ENCODE results near the gene PLN. TPM values are rescaled to one million over a fixed set of nuclear protein-coding genes. Genes with fewer than 3 reads are reported as not detected.

The PLN gene
- total RNA-seq, 4 donors from 2014 or later = 32.6 to 52.0 (median 47.1) TPM

DNA sequence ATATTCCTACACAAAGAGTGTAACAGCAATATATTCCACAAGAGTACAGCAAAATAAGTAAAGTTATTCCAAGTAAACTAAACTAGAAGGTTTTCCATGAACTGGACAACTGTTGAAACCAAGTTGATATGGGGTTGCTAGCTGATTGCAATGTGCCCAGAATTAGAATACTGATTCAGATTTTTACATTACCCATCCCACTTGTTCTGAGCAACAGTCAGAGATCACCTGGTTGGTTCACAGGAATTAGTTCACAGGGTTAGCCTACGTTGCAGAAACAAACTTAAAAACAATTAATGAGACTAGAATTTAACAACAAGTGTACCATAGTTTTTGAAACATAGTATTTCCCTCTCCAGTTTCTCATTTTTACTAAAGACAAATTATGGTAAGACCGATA, 54.2 kb downstream of the PLN start:
- no peaks in the 10 kb centered on the region for H3K27me3 ChIP-seq

DNA sequence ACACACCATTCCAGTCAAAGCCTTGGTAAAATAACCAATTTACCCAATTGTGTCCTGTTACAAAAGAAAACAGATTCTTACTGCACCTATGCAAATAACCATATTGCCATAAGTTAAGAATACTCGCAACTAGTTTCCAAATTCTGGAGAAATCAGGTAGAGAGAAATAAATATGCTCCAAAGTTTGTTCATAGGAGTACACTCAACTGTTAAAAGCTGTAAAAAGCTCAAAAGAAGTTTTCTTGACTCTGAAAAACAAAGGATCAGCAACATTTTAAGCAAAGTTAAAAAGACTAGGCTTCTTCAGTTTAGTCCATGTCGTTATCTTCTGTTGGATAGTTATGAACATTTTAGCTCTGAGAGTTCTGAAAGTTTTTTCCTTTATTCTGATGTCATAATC, 55.3 kb downstream of the PLN start:
- Histone ChIP-seq H3K4me1 (peaks cover 0 to 11% (median 3%) of the 10 kb centered on the region in 4 donors), H3K4me3 (no peak overlapping the region), H3K36me3 (no peaks in the 10 kb centered on the region), H3K27ac (no peak overlapping the region), H3K27me3 (no peaks in the 10 kb centered on the region), H3K9me3 (no peaks in the 10 kb centered on the region)
- in situ Hi-C loops (cut with MboI; ENCODE audit: low pct_ligation_motif_present in 1 of 4, low pct_unique_long_range_greater_than_20kb in 1 of 4, low sequenced_read_pairs in 3 of 4) (loop anchor here in 2 of 4 donors (25.0 kb wide), 2 partner anchors 316 to 616 kb away; no protein-coding TSS in a partner anchor), intact Hi-C loops (cut with DNase I; ENCODE audit: low total_unique reads) (no loop called here)
- DNase-seq = no peak
- TF ChIP-seq EP300 (IDR thresholded peaks at IDR 0.05; ENCODE audit: low read depth) (no peak), POLR2AphosphoS5 (IDR thresholded peaks at IDR 0.05) (no peak), POLR2A (IDR thresholded peaks at IDR 0.05) (no peak)
- TF ChIP-seq, protein P1, sequence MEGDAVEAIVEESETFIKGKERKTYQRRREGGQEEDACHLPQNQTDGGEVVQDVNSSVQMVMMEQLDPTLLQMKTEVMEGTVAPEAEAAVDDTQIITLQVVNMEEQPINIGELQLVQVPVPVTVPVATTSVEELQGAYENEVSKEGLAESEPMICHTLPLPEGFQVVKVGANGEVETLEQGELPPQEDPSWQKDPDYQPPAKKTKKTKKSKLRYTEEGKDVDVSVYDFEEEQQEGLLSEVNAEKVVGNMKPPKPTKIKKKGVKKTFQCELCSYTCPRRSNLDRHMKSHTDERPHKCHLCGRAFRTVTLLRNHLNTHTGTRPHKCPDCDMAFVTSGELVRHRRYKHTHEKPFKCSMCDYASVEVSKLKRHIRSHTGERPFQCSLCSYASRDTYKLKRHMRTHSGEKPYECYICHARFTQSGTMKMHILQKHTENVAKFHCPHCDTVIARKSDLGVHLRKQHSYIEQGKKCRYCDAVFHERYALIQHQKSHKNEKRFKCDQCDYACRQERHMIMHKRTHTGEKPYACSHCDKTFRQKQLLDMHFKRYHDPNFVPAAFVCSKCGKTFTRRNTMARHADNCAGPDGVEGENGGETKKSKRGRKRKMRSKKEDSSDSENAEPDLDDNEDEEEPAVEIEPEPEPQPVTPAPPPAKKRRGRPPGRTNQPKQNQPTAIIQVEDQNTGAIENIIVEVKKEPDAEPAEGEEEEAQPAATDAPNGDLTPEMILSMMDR (IDR thresholded peaks at IDR 0.05) = no peak
- WGBS, 2 donors (ENCODE audit: low coverage in 1 of 2) = 91 to 94% methylated on average over 2 of the region's 2 CpGs

More for the DNA sequence above, 54.2 kb downstream of the PLN start:
- in situ Hi-C loops (cut with MboI; ENCODE audit: low pct_ligation_motif_present in 1 of 4, low pct_unique_long_range_greater_than_20kb in 1 of 4, low sequenced_read_pairs in 3 of 4) = loop anchor here in 2 of 4 donors (25.0 kb wide), 2 partner anchors 315 to 615 kb away; no protein-coding TSS in a partner anchor
- Histone ChIP-seq H3K27ac (no peak overlapping the region), H3K4me1 (peaks cover 0 to 11% (median 3%) of the 10 kb centered on the region in 4 donors), H3K4me3 (no peak overlapping the region), H3K9me3 (no peaks in the 10 kb centered on the region), H3K36me3 (no peaks in the 10 kb centered on the region)
- no peak for DNase-seq
- WGBS, 2 donors (ENCODE audit: low coverage in 1 of 2) = 90 to 93% methylated on average over 2 of the region's 2 CpGs
- intact Hi-C loops (cut with DNase I; ENCODE audit: low total_unique reads) = no loop called here
- TF ChIP-seq POLR2A (IDR thresholded peaks at IDR 0.05) (no peak), EP300 (IDR thresholded peaks at IDR 0.05; ENCODE audit: low read depth) (no peak), POLR2AphosphoS5 (IDR thresholded peaks at IDR 0.05) (no peak)
- TF ChIP-seq, protein P1 (IDR thresholded peaks at IDR 0.05) = no peak

DNA sequence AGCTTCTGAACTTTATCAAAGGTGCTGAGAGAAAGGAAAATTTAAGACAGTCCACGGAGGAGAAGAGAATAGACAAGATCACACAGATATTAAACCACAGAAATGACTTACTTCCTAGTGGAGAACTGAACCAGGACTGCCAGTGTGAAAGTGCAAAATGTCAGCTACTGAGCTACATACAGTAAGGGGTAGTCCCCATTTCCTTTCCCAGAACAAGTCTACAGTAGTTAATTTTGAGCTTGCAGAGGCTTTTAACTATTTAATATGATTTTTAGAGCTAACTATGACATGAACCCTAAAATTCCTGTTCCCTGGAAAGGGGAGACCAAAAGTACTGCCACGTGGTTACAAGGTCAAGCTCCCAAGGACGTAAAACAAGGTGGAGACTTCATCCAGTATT, 58.2 kb downstream of the PLN start:
- in situ Hi-C loops (cut with MboI; ENCODE audit: low pct_ligation_motif_present in 1 of 4, low pct_unique_long_range_greater_than_20kb in 1 of 4, low sequenced_read_pairs in 3 of 4) = loop anchor here in 2 of 4 donors (25.0 kb wide), 2 partner anchors 319 to 619 kb away; no protein-coding TSS in a partner anchor
- no peak for TF ChIP-seq EP300 (IDR thresholded peaks at IDR 0.05; ENCODE audit: low read depth)
- TF ChIP-seq POLR2AphosphoS5 (IDR thresholded peaks at IDR 0.05) = no peak
- no peak for TF ChIP-seq POLR2A (IDR thresholded peaks at IDR 0.05)
- TF ChIP-seq, protein P1 (IDR thresholded peaks at IDR 0.05) = no peak
- WGBS, 2 donors (ENCODE audit: low coverage in 1 of 2) = 55 to 65% methylated on average over 3 of the region's 3 CpGs
- H3K27ac ChIP-seq = no peak overlapping the region
- no peak for DNase-seq
- peaks cover 0 to 11% (median 3%) of the 10 kb centered on the region in 4 donors for H3K4me1 ChIP-seq
- intact Hi-C loops (cut with DNase I; ENCODE audit: low total_unique reads) = no loop called here
- H3K9me3 ChIP-seq = no peaks in the 10 kb centered on the region
- no peaks in the 10 kb centered on the region for H3K36me3 ChIP-seq
- H3K4me3 ChIP-seq = no peak overlapping the region
- no peaks in the 10 kb centered on the region for H3K27me3 ChIP-seq

DNA sequence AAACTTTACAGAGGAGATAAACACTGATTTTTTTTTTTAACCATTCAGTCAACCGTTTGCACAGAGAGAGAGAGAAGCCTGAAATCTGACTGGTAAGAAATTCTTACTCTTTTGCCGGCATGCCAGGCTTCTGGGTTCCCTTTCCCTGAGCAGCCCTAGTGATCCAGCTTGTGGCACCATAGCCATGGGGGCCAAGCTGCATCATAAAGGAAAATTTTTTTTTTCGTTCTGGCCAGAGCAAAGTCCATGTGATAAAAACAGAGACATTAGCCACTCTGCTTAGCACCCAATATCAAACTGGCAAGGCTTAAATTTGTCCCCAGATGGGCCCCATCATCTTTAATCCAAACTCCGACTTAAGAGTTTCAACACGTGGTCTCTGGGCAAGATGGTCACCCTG, 58.8 kb downstream of the PLN start:
- Histone ChIP-seq H3K4me3 (no peak overlapping the region), H3K4me1 (peaks cover 0 to 11% (median 3%) of the 10 kb centered on the region in 4 donors), H3K36me3 (no peaks in the 10 kb centered on the region), H3K27ac (no peak overlapping the region), H3K27me3 (no peaks in the 10 kb centered on the region), H3K9me3 (no peaks in the 10 kb centered on the region)
- in situ Hi-C loops (cut with MboI; ENCODE audit: low pct_ligation_motif_present in 1 of 4, low pct_unique_long_range_greater_than_20kb in 1 of 4, low sequenced_read_pairs in 3 of 4) (loop anchor here in 2 of 4 donors (25.0 kb wide), 2 partner anchors 320 to 620 kb away; no protein-coding TSS in a partner anchor), intact Hi-C loops (cut with DNase I; ENCODE audit: low total_unique reads) (no loop called here)
- 39 to 73% methylated on average over 3 to 5 of the region's 5 CpGs for WGBS, 2 donors (ENCODE audit: low coverage in 1 of 2)
- DNase-seq = no peak
- TF ChIP-seq POLR2AphosphoS5 (IDR thresholded peaks at IDR 0.05) (no peak), EP300 (IDR thresholded peaks at IDR 0.05; ENCODE audit: low read depth) (no peak), POLR2A (IDR thresholded peaks at IDR 0.05) (no peak)
- TF ChIP-seq, protein P1 (IDR thresholded peaks at IDR 0.05) = no peak

Other genes with a start within 250 kb of the PLN start
- gene CEP85L, start 103.3 kb downstream of the PLN start, total RNA-seq = 10 to 100 TPM in 1 of 4 donors, 1 to 10 TPM in 3; 5.3 to 10.5 (median 8.7) TPM